ENCODE results near the gene RNF214. TPM values are rescaled to one million over a fixed set of nuclear protein-coding genes. Genes with fewer than 3 reads are reported as not detected.
"Not testable (repeated sequence)": the region's sequence is repeated elsewhere in the genome, so short reads cannot be mapped to it uniquely, and the experiment has no call there.

Gene RNF214
- total RNA-seq = 10 to 100 TPM; 46.4 to 51.1 TPM
- polyA plus RNA-seq (2013, experiment 1 of 2) = 35.7 TPM
- polyA plus RNA-seq (2013, experiment 2 of 2) = 37.2 TPM
- long read RNA-seq, experiment 1, partial matches to known transcripts = 7 of 12 reads
- long read RNA-seq, experiment 1, other reads (novel, unspliced or antisense) = 4 of 12 reads
- long read RNA-seq, experiment 2, transcript RNF214-201 (15 exons, 2,755 nt) = major isoform, 15 of 27 reads
- long read RNA-seq, experiment 2, partial matches to known transcripts = 7 of 27 reads
- long read RNA-seq, experiment 2, other reads (novel, unspliced or antisense) = 4 of 27 reads
- long read RNA-seq, experiment 3, transcript RNF214-201 (15 exons, 2,755 nt) = major isoform, 13 of 29 reads
- long read RNA-seq, experiment 3, partial matches to known transcripts = 7 of 29 reads
- long read RNA-seq, experiment 3, other reads (novel, unspliced or antisense) = 6 of 29 reads
- long read RNA-seq, experiment 4, transcript RNF214-201 (15 exons, 2,755 nt) = major isoform, 11 of 45 reads
- long read RNA-seq, experiment 4, partial matches to known transcripts = 21 of 45 reads
- long read RNA-seq, experiment 4, other reads (novel, unspliced or antisense) = 6 of 45 reads

DNA sequence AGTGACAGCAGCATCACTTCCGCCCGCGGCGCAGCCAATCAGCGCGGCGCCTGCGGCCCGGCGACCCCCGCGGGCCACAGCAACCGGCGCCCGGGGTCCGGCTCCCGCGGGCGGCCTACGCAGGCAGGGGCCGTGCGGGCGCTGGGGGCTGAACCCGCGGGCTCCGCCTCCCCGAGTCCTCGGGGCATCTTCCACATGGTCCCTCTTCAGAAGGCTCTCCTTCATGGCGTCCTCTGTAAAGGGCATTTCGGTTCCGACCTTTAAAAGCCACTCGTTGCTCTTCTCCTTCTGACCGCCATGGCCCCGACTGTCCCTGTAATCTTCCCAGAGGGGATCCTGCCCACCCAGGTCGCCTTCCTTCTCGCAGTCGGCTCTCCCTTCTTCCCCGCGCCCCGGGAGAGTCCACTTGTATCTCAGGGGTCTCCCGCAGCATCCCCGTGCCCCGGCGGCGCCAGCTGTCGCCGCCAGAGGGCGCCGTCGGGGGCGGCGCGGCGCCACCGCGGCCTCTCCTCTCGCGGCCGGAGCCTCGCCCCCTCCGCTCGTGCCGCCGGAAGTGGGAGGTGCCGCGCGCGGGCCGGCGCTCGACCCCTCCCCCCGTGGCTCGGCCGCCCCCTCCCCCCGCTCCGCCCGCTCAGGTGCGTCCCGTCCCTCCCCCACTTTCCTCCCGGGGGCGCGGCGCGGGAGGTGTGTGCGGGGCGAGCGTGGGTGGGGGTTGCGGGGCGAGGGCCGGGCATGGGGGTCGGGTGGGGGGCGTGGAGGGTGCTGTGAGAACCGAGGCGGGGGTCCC, at the start of gene RNF214:
Gene RNF214 (plus strand): TSS at position 580 of the 787 bp plus-strand sequence. CDS start 1,602 bp downstream, outside the sequence.
- Mint-ChIP-seq H3K9me3 (no peaks in the 10 kb centered on the region), H3K4me1 (peaks cover 31% of the 10 kb centered on the region), H3K36me3 (ENCODE audit: low read depth) (peaks cover 23% of the 10 kb centered on the region), H3K27ac (peak within 1 kb of the TSS; percentile 95), H3K4me3 (peak within 1 kb of the TSS; percentile 85), H3K27me3 (ENCODE audit: insufficient read depth) (no peaks in the 10 kb centered on the region)
- Histone ChIP-seq H3K9me3 (ENCODE audit: control insufficient read depth, low read length) (no peaks in the 10 kb centered on the region), H3K27me3 (ENCODE audit: control insufficient read depth, insufficient read depth, low read length, poor library complexity, severe bottlenecking) (no peaks in the 10 kb centered on the region), H3K27ac (ENCODE audit: low read depth, low read length) (peak within 1 kb of the TSS; percentile 5), H3K4me3 (ENCODE audit: low read length) (peak within 1 kb of the TSS; percentile 96), H3K9ac (ENCODE audit: extremely low read depth, low read length, poor library complexity, severe bottlenecking) (peak within 1 kb of the TSS; percentile 74), H3K4me1 (ENCODE audit: control insufficient read depth, insufficient read depth, low read length) (peaks cover 9% of the 10 kb centered on the region), H3K36me3 (ENCODE audit: control insufficient read depth, insufficient read depth, low read length) (peaks cover 43% of the 10 kb centered on the region)
- DNase-seq = peak; percentile 91
- TF ChIP-seq, protein P1, sequence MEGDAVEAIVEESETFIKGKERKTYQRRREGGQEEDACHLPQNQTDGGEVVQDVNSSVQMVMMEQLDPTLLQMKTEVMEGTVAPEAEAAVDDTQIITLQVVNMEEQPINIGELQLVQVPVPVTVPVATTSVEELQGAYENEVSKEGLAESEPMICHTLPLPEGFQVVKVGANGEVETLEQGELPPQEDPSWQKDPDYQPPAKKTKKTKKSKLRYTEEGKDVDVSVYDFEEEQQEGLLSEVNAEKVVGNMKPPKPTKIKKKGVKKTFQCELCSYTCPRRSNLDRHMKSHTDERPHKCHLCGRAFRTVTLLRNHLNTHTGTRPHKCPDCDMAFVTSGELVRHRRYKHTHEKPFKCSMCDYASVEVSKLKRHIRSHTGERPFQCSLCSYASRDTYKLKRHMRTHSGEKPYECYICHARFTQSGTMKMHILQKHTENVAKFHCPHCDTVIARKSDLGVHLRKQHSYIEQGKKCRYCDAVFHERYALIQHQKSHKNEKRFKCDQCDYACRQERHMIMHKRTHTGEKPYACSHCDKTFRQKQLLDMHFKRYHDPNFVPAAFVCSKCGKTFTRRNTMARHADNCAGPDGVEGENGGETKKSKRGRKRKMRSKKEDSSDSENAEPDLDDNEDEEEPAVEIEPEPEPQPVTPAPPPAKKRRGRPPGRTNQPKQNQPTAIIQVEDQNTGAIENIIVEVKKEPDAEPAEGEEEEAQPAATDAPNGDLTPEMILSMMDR (conservative IDR thresholded peaks at IDR 0.05) = peak; percentile 97
- WGBS, 2 experiments (ENCODE audit: insufficient coverage in 1 of 2, insufficient read length in 1 of 2) = 0% methylated on average over 6 to 64 of the region's 94 CpGs

DNA sequence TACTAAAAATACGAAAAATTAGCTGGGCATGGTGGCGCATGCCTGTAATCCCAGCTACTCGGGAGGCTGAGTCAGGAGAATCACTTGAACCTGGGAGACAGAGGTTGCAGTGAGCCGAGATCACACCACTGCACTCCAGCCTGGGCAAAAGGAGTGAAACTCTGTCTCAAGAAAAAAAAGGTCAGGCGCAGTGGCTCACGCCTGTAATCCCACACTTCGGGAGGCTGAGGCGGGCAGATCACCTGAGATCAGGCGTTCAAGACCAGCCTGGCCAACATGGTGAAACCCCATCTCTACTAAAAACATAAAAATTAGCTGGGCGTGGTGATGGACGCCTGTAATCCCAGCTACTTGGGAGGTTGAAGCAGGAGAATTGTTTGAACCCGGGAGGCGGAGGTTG, 49.3 kb upstream of the RNF214 start:
- not testable (repeated sequence) for H3K9me3 Mint-ChIP-seq; DNase-seq; H3K27me3 Mint-ChIP-seq (ENCODE audit: insufficient read depth); H3K9me3 ChIP-seq (ENCODE audit: control insufficient read depth, low read length); H3K27ac ChIP-seq (ENCODE audit: low read depth, low read length); H3K27ac Mint-ChIP-seq; H3K4me3 Mint-ChIP-seq; H3K4me3 ChIP-seq (ENCODE audit: low read length); H3K9ac ChIP-seq (ENCODE audit: extremely low read depth, low read length, poor library complexity, severe bottlenecking); H3K27me3 ChIP-seq (ENCODE audit: control insufficient read depth, insufficient read depth, low read length, poor library complexity, severe bottlenecking); H3K4me1 ChIP-seq (ENCODE audit: control insufficient read depth, insufficient read depth, low read length)
- peaks cover 22% of the 10 kb centered on the region for H3K36me3 Mint-ChIP-seq (ENCODE audit: low read depth)
- H3K4me1 Mint-ChIP-seq = peaks cover 16% of the 10 kb centered on the region
- WGBS, 2 experiments (ENCODE audit: insufficient coverage in 1 of 2, insufficient read length in 1 of 2) = 94 to 95% methylated on average over 11 to 13 of the region's 13 CpGs
- peaks cover 28% of the 10 kb centered on the region for H3K36me3 ChIP-seq (ENCODE audit: control insufficient read depth, insufficient read depth, low read length)

DNA sequence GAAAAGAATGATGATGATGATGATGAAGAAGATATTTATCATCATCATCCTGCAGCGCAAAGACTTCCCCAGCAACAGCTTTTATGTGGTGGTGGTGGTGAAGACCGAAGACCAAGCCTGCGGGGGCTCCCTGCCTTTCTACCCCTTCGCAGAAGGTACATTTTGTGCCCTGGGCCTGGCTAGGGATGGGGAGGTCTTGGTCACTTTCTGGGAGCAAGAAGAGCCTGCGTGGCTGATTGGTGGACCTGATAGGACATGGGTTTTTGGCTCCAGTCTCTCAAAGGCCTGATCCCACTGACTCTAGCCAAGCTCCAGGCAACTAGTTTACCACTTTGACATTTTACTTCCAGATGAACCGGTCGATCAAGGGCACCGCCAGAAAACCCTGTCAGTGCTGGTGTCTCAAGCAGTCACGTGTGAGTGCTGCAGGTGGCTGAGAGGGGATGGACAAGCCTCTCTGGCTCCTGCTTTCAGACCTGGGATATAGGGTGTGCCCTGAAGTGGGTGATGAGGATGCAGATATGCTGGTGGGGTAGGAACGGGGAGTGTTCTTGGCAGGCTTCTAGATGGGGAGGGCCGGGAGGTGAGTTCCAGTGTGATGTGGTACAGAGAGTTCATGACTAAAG, 48.6 kb upstream of the RNF214 start:
- peak; percentile 38 for DNase-seq
- TF ChIP-seq, protein P1 (conservative IDR thresholded peaks at IDR 0.05) = no peak
- H3K27ac ChIP-seq (ENCODE audit: low read depth, low read length) = no peak overlapping the region
- no peak overlapping the region for H3K9ac ChIP-seq (ENCODE audit: extremely low read depth, low read length, poor library complexity, severe bottlenecking)
- Mint-ChIP-seq H3K27ac (no peak overlapping the region), H3K4me3 (no peak overlapping the region), H3K27me3 (ENCODE audit: insufficient read depth) (peaks cover 2% of the 10 kb centered on the region), H3K4me1 (peaks cover 14% of the 10 kb centered on the region), H3K9me3 (no peaks in the 10 kb centered on the region), H3K36me3 (ENCODE audit: low read depth) (peaks cover 26% of the 10 kb centered on the region)
- H3K27me3 ChIP-seq (ENCODE audit: control insufficient read depth, insufficient read depth, low read length, poor library complexity, severe bottlenecking) = no peaks in the 10 kb centered on the region
- peaks cover 28% of the 10 kb centered on the region for H3K36me3 ChIP-seq (ENCODE audit: control insufficient read depth, insufficient read depth, low read length)
- H3K9me3 ChIP-seq (ENCODE audit: control insufficient read depth, low read length) = no peaks in the 10 kb centered on the region
- H3K4me3 ChIP-seq (ENCODE audit: low read length) = no peak overlapping the region
- no peaks in the 10 kb centered on the region for H3K4me1 ChIP-seq (ENCODE audit: control insufficient read depth, insufficient read depth, low read length)
- 92 to 94% methylated on average over 7 to 11 of the region's 11 CpGs for WGBS, 2 experiments (ENCODE audit: insufficient coverage in 1 of 2, insufficient read length in 1 of 2)
